ENCODE data around the gene SUN5. TPM values are rescaled to one million over a fixed set of nuclear protein-coding genes. Genes with fewer than 3 reads are reported as not detected.

The SUN5 gene
- total RNA-seq, 1 experiment from 2014 or later = not detected

- ATAC-seq (peak; percentile 92), DNase-seq (ENCODE audit: low spot score) (no peak)
- peak; percentile 32; the same call in 1 of the 2 replicates for TF ChIP-seq CTCF (IDR thresholded peaks at IDR 0.05)
- no peak for TF ChIP-seq FOXJ3 (CRISPR knock-in tag; IDR thresholded peaks at IDR 0.05; ENCODE audit: borderline replicate concordance)
- ChIA-PET POLR2A (no interaction called here), CTCF (interaction anchor here (0.6 to 2.4 kb wide), 34 partner anchors 9 to 1242 kb away, joined by 3 to 14 read pairs (median 4); partner anchors contain the start of genes C20orf203 and MAPRE1)
- H3K36me3 Mint-ChIP-seq = no peaks in the 10 kb centered on the region
- H3K4me3 Mint-ChIP-seq = no peak overlapping the region
- peaks cover 6% of the 10 kb centered on the region for H3K4me1 Mint-ChIP-seq
- H3K9me3 Mint-ChIP-seq = no peaks in the 10 kb centered on the region
- no peak overlapping the region for H3K27ac Mint-ChIP-seq
- peaks cover 52% of the 10 kb centered on the region for H3K27me3 Mint-ChIP-seq (ENCODE audit: low read depth)
Observed at GRCh38 chr20:32945710-32946221, 58.5 kb downstream of the SUN5 start.

GRCh38 chr20:32943490-32944052 is 60.7 kb downstream of the SUN5 start:
- Mint-ChIP-seq H3K9me3 (no peaks in the 10 kb centered on the region), H3K4me1 (no peaks in the 10 kb centered on the region; the same call in 1 of the 2 replicates), H3K27ac (no peak overlapping the region), H3K36me3 (no peaks in the 10 kb centered on the region), H3K27me3 (ENCODE audit: low read depth) (peaks cover 30% of the 10 kb centered on the region), H3K4me3 (no peak overlapping the region)
- CTCF ChIA-PET = interaction anchor here (0.7 to 2.2 kb wide), 9 partner anchors 14 to 153 kb away, joined by 3 to 6 read pairs (median 4); partner anchors contain the start of gene SUN5
- DNase-seq (ENCODE audit: low spot score) = no peak
- TF ChIP-seq E2F4 (CRISPR knock-in tag; IDR thresholded peaks at IDR 0.05; ENCODE audit: borderline replicate concordance, low read depth) (no peak), USF2 (CRISPR knock-in tag; IDR thresholded peaks at IDR 0.05) (no peak), TP53 (CRISPR knock-in tag; IDR thresholded peaks at IDR 0.05) (no peak), FOXP4 (CRISPR knock-in tag; IDR thresholded peaks at IDR 0.05) (no peak), ZBTB43 (CRISPR knock-in tag; IDR thresholded peaks at IDR 0.05) (no peak), ZNF423 (CRISPR knock-in tag; IDR thresholded peaks at IDR 0.05) (no peak), ZNF396 (CRISPR knock-in tag; IDR thresholded peaks at IDR 0.05; ENCODE audit: borderline replicate concordance) (no peak), IRF1 (CRISPR knock-in tag; IDR thresholded peaks at IDR 0.05) (no peak), HMGXB4 (CRISPR knock-in tag; IDR thresholded peaks at IDR 0.05) (no peak)
- POLR2A ChIA-PET = no interaction called here
- peak; percentile 36; the same call in 1 of the 2 replicates for ATAC-seq
